Astrocyte (in vitro differentiated cells and primary cell): Measurements from ENCODE around the gene DENND5B.

Source experiments
- EZH2 ChIP-seq: IDR thresholded peaks from 2 replicates; pipeline ENCODE4 v1.6.1; 2012; ENCODE audit warnings: mild to moderate bottlenecking, low read length, inconsistent platforms; ENCODE audit not compliant: insufficient read depth
- TF ChIP-seq, protein P1 (sequence below): IDR thresholded peaks from 2 replicates; pipeline ENCODE4 v1.5.1; 2011; ENCODE audit warnings: low read depth, mild to moderate bottlenecking, inconsistent platforms, low read length, moderate library complexity; ENCODE audit not compliant: insufficient read depth

DNA sequence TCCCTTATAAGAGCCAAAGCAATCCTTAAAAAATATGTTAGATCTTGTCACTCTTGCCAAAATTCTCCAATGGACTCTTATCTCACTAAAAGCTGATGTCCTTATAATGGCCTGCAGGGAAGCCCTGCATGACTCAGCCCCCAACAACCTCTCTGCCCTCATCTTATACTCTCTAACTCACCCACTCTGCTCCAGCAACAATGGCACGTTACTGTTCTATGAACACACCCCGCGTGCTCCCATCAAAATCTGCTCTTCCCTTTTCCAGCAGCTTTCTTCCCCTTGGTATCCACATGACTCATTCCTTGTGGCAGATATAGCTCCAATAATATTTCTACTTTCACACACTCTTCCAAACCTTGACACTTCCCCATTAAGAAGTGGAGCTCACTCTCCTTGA lies 108.1 kb downstream of the DENND5B start:
- TF ChIP-seq, protein P1, sequence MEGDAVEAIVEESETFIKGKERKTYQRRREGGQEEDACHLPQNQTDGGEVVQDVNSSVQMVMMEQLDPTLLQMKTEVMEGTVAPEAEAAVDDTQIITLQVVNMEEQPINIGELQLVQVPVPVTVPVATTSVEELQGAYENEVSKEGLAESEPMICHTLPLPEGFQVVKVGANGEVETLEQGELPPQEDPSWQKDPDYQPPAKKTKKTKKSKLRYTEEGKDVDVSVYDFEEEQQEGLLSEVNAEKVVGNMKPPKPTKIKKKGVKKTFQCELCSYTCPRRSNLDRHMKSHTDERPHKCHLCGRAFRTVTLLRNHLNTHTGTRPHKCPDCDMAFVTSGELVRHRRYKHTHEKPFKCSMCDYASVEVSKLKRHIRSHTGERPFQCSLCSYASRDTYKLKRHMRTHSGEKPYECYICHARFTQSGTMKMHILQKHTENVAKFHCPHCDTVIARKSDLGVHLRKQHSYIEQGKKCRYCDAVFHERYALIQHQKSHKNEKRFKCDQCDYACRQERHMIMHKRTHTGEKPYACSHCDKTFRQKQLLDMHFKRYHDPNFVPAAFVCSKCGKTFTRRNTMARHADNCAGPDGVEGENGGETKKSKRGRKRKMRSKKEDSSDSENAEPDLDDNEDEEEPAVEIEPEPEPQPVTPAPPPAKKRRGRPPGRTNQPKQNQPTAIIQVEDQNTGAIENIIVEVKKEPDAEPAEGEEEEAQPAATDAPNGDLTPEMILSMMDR, result no peak
- TF ChIP-seq EZH2, result no peak
